ENCODE measurements around the gene P2RY14. TPM values are rescaled to one million over a fixed set of nuclear protein-coding genes. Genes with fewer than 3 reads are reported as not detected.

P2RY14 gene
- total and polyA plus RNA-seq, 10 of the 15 experiments (the other 5 are each of a cell fraction or from before 2014, with no cell fraction given), result 0.06 to 0.37 (median 0.28) TPM; not detected in 7

GRCh38 chr3:151182349-151183079 lies 95.8 kb downstream of the P2RY14 start:
- intact Hi-C loops (cut with micrococcal nuclease; ENCODE audit: unreplicated experiment), result no loop called here
- SMC1A ChIA-PET (ENCODE audit: uncharacterized antibody, unreplicated experiment), result no interaction called here

More at GRCh38 chr3:151182349-151183079, 95.8 kb downstream of the P2RY14 start:
- FAIRE-seq (no peak), ATAC-seq (no peak), DNase-seq (ENCODE audit: low read depth, low spot score) (no peak)
- H3K36me3 ChIP-seq (ENCODE audit: control insufficient read depth in 2 of 2, insufficient read depth in 2 of 2, low read length in 1 of 2), result no peaks in the 10 kb centered on the region
- no peak overlapping the region for H3K4me2 ChIP-seq (ENCODE audit: control insufficient read depth, insufficient read depth)
- ChIA-PET CTCF (interaction anchor here (0.7 to 1.5 kb wide), 4 partner anchors 14 to 678 kb away, joined by 3 to 5 read pairs (median 3); no protein-coding TSS in a partner anchor), POLR2A (no interaction called here), RAD21 (ENCODE audit: unreplicated experiment) (no interaction called here)
- H4K20me1 ChIP-seq (ENCODE audit: control insufficient read depth, insufficient read depth), result no peaks in the 10 kb centered on the region
- H2AFZ ChIP-seq (ENCODE audit: control insufficient read depth, low read depth, low read length), result no peak overlapping the region
- in situ Hi-C loops (cut with MboI), result no loop called here
- no peaks in the 10 kb centered on the region for H3K4me1 ChIP-seq (ENCODE audit: control insufficient read depth, insufficient read depth, low read length)
- no peaks in the 10 kb centered on the region for H3K9me3 ChIP-seq (replicated peaks; ENCODE audit: control insufficient read depth, insufficient read depth, low read length)
- no peak overlapping the region for H3K27ac ChIP-seq (ENCODE audit: control insufficient read depth, insufficient read depth)
- WGBS (ENCODE audit: insufficient coverage, insufficient replicate concordance, low lambda C conversion rate, missing lambda C conversion rate), result 29% methylated on average over 5 of the region's 5 CpGs
- no peak overlapping the region for H3K9ac ChIP-seq (ENCODE audit: control insufficient read depth, insufficient read depth, low read length)
- TF ChIP-seq NKRF (conservative IDR thresholded peaks at IDR 0.05) (no peak), ZBED1 (IDR thresholded peaks at IDR 0.05; ENCODE audit: borderline replicate concordance) (no peak), REST (IDR thresholded peaks at IDR 0.05; ENCODE audit: low read depth, low read length) (no peak), SPI1 (IDR thresholded peaks at IDR 0.05; ENCODE audit: borderline replicate concordance, insufficient read depth, low read depth, low read length) (no peak), CHD1 (IDR thresholded peaks at IDR 0.05; ENCODE audit: low read depth, low read length) (no peak), CEBPZ (IDR thresholded peaks at IDR 0.05; ENCODE audit: low read depth, low read length) (no peak)
- H3K4me3 ChIP-seq, result no peak overlapping the region
- H3K27me3 ChIP-seq (replicated peaks in 1 of 2; ENCODE audit: control insufficient read depth in 2 of 2, insufficient read depth in 2 of 2, low read length in 1 of 2), result no peaks in the 10 kb centered on the region; a peak in 1 of 4 replicates
- no peaks in the 10 kb centered on the region for H3K79me2 ChIP-seq (ENCODE audit: control insufficient read depth, insufficient read depth, low read length)
- no TSS peak for BruUV-seq (replicated peaks)

Data from GM12878 (cell line).